ENCODE data around the gene ULBP3. TPM values are rescaled to one million over a fixed set of nuclear protein-coding genes. Genes with fewer than 3 reads are reported as not detected.

Gene ULBP3
- under 1 TPM in 1 of 2 experiments, not detected in 1; 0.93 TPM for total RNA-seq
- polyA plus RNA-seq, result 1 to 10 TPM in 1 of 3 donors, under 1 TPM in 1, not detected in 1; 0.40 to 1.3 TPM
- total RNA-seq, result 0.69 to 2.0 (median 1.5) reads per million in 6 experiments

GRCh38 chr6:150068720-150069648 is at the start of gene ULBP3:
Gene ULBP3 (minus strand): TSS chr6:150069121. CDS start chr6:150069066, 55 bp downstream.
- DNase-seq (peak; percentile 36 to 73 (median 50)), ATAC-seq (peak; percentile 79 to 87)
- Mint-ChIP-seq H3K9me3 (no peaks in the 10 kb centered on the region), H3K27ac (peak within 1 kb of the TSS in 8 of 10 donors; percentile 14 to 87 (median 64)), H3K27me3 (peaks cover 6 to 20% (median 7%) of the 10 kb centered on the region in 5 donors), H3K4me3 (peak within 1 kb of the TSS; percentile 83 to 94 (median 90)), H3K4me1 (peaks cover 12 to 29% (median 17%) of the 10 kb centered on the region in 4 donors), H3K36me3 (peaks cover 0 to 7% (median 1%) of the 10 kb centered on the region in 3 donors)
- POLR2A ChIA-PET, result no interaction called here

- no peaks in the 10 kb centered on the region for H3K36me3 Mint-ChIP-seq
- ATAC-seq, result no peak
- no peak for DNase-seq
- no peak overlapping the region for H3K27ac Mint-ChIP-seq
- peaks cover 4 to 15% (median 9%) of the 10 kb centered on the region in 4 donors for H3K4me1 Mint-ChIP-seq
- H3K9me3 Mint-ChIP-seq, result peaks cover 0 to 2% (median 0%) of the 10 kb centered on the region in 9 donors
- H3K27me3 Mint-ChIP-seq, result peaks cover 0 to 10% (median 4%) of the 10 kb centered on the region in 5 donors
- no peak overlapping the region for H3K4me3 Mint-ChIP-seq
- POLR2A ChIA-PET, result no interaction called here
These were observed 49.7 kb upstream of the ULBP3 start for GRCh38 chr6:150118627-150119026.

DNA sequence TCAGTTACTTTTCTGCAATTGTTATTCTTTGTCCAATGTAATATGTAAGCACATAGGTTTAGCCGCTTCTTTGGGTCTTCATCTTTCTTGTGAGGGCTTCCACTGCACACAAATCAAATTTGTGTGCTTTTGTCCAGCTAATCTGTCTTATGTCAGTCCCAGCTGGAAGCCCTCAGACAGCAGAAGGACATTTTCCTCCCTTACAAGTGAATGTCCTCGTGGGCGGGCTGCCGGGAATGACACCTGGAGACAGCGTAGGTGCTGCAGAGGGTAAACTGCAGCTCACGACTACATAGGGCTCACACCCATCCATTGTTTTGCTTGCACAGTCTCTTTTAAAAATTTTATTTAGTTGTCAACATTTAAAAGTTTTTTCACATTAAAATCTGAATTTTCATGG is 49.3 kb upstream of the ULBP3 start:
- Mint-ChIP-seq H3K36me3 (no peaks in the 10 kb centered on the region), H3K27me3 (peaks cover under 1 to 8% (median 1%) of the 10 kb centered on the region in 5 donors), H3K27ac (no peak overlapping the region), H3K9me3 (peaks cover 0 to 2% (median 0%) of the 10 kb centered on the region in 9 donors), H3K4me3 (no peak overlapping the region), H3K4me1 (peaks cover 3 to 15% (median 9%) of the 10 kb centered on the region in 4 donors)
- ATAC-seq (no peak), DNase-seq (no peak)
- POLR2A ChIA-PET, result no interaction called here

- Mint-ChIP-seq H3K4me1 (peaks cover 3 to 15% (median 9%) of the 10 kb centered on the region in 4 donors), H3K27ac (no peak overlapping the region)
These were observed 47.4 kb upstream of the ULBP3 start for GRCh38 chr6:150116200-150116800.

DNA sequence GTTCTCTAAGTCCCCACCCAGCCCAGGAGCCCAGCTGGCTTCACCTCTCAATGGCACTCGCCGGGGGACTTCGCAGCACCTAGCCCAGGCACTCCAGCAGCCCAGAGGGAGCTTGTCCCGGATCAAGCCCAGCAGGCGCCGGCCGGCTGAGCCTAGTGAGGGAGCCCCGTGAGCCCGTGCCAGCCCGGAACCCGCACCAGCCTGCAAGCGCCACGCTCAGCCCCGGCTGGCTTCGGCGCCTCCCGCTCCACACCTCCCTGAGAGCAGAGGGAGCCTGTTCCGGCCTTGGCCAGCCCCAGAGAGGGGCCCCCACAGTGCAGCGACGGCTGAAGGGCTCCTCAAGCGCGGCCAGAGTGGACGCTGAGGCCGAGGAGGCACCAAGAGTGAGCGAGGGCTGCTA is 46.8 kb upstream of the ULBP3 start:
- POLR2A ChIA-PET, result no interaction called here
- Mint-ChIP-seq H3K4me1 (peaks cover 3 to 15% (median 9%) of the 10 kb centered on the region in 4 donors), H3K4me3 (no peak overlapping the region), H3K27ac (no peak overlapping the region), H3K9me3 (peaks cover 0 to 2% (median 0%) of the 10 kb centered on the region in 9 donors), H3K27me3 (peaks cover 2 to 8% (median 5%) of the 10 kb centered on the region in 5 donors), H3K36me3 (no peaks in the 10 kb centered on the region)
- ATAC-seq, result no peak
- DNase-seq, result no peak

More at GRCh38 chr6:150116200-150116800, 47.4 kb upstream of the ULBP3 start:
- POLR2A ChIA-PET, result no interaction called here
- Mint-ChIP-seq H3K9me3 (peaks cover 0 to 2% (median 0%) of the 10 kb centered on the region in 9 donors), H3K36me3 (no peaks in the 10 kb centered on the region), H3K27me3 (peaks cover 2 to 8% (median 5%) of the 10 kb centered on the region in 5 donors), H3K4me3 (no peak overlapping the region)
- ATAC-seq (no peak), DNase-seq (no peak)

DNA sequence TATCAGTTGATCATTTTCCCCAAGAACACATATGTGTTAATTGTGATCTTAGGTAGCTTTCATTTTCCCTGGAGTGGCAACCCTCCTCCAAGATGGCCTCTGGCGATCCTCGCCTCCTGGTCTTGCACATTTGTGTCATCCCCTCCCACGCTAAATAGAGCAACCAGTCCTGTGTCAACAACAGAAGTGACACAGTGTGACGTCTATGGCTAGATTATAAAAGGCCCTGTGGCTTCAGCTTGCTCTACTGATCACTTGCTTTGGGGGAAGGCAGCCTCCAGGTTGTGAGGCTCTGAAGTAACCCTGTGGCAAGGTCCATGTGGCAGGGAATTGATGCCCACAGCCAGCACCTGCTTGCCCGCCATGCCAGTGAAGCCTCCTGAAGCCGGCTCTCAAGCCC is 43.3 kb upstream of the ULBP3 start:
- POLR2A ChIA-PET, result no interaction called here
- H3K4me3 Mint-ChIP-seq, result no peak overlapping the region
- H3K36me3 Mint-ChIP-seq, result no peaks in the 10 kb centered on the region
- ATAC-seq (no peak), DNase-seq (no peak)
- no peaks in the 10 kb centered on the region for H3K4me1 Mint-ChIP-seq
- H3K9me3 Mint-ChIP-seq, result peaks cover 0 to 2% (median 0%) of the 10 kb centered on the region in 9 donors
- no peak overlapping the region for H3K27ac Mint-ChIP-seq
- peaks cover 4 to 8% (median 5%) of the 10 kb centered on the region in 5 donors for H3K27me3 Mint-ChIP-seq

DNA sequence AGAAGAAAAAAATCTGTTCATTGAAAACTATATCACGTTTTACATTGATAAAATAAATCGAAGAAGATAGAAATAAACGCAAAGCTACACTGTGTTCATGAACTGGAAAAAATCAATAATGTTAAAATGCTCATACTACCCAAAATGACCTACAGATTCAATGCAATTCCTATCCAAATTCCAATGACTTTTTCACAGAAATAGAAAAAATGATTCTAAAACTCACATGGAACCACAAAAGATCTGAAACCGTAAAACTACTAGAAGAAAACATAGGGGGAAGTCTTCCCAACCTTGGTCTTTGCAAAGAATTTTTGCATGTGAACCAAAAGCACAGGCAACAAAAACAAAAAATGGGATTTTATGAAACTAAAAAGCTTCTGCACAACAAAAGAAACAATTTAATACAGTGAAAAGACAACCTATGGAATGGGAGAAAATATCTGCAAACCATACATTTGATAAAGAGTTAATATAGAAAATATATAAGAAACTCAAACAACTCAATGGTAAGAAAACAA is 33.9 kb upstream of the ULBP3 start:
- Mint-ChIP-seq H3K27ac (no peak overlapping the region), H3K9me3 (no peaks in the 10 kb centered on the region), H3K36me3 (no peaks in the 10 kb centered on the region), H3K27me3 (peaks cover 0 to 7% (median 2%) of the 10 kb centered on the region in 5 donors), H3K4me1 (no peaks in the 10 kb centered on the region), H3K4me3 (no peak overlapping the region)
- POLR2A ChIA-PET, result no interaction called here
- DNase-seq, result no peak
- no peak for ATAC-seq

- Mint-ChIP-seq H3K4me3 (no peak overlapping the region), H3K27me3 (peaks cover 0 to 10% (median 2%) of the 10 kb centered on the region in 5 donors), H3K9me3 (no peaks in the 10 kb centered on the region), H3K36me3 (no peaks in the 10 kb centered on the region), H3K4me1 (no peaks in the 10 kb centered on the region), H3K27ac (peak overlapping the region in 1 of 10 donors; percentile 64)
- no peak for ATAC-seq
- POLR2A ChIA-PET, result no interaction called here
- no peak for DNase-seq
These were observed 31.8 kb upstream of the ULBP3 start for GRCh38 chr6:150100745-150101144.

- Mint-ChIP-seq H3K27me3 (peaks cover 2 to 18% (median 6%) of the 10 kb centered on the region in 5 donors), H3K36me3 (no peaks in the 10 kb centered on the region), H3K4me1 (no peaks in the 10 kb centered on the region), H3K9me3 (no peaks in the 10 kb centered on the region), H3K27ac (no peak overlapping the region), H3K4me3 (no peak overlapping the region)
- DNase-seq, result no peak
- POLR2A ChIA-PET, result no interaction called here
- ATAC-seq, result no peak
These were observed 31.0 kb upstream of the ULBP3 start for GRCh38 chr6:150099953-150100352.

GRCh38 chr6:150099546-150099945 is 30.6 kb upstream of the ULBP3 start:
- Mint-ChIP-seq H3K27me3 (peaks cover 4 to 22% (median 7%) of the 10 kb centered on the region in 5 donors), H3K9me3 (no peaks in the 10 kb centered on the region), H3K27ac (no peak overlapping the region), H3K4me1 (peaks cover 0 to 2% (median under 1%) of the 10 kb centered on the region in 4 donors), H3K36me3 (no peaks in the 10 kb centered on the region), H3K4me3 (no peak overlapping the region)
- ATAC-seq, result no peak
- no peak for DNase-seq
- POLR2A ChIA-PET, result no interaction called here

GRCh38 chr6:150098155-150098554 is 29.2 kb upstream of the ULBP3 start:
- Mint-ChIP-seq H3K9me3 (no peaks in the 10 kb centered on the region), H3K27ac (no peak overlapping the region), H3K4me1 (peaks cover 0 to 2% (median under 1%) of the 10 kb centered on the region in 4 donors), H3K27me3 (peaks cover 6 to 24% (median 7%) of the 10 kb centered on the region in 5 donors), H3K36me3 (no peaks in the 10 kb centered on the region), H3K4me3 (no peak overlapping the region)
- DNase-seq, result no peak
- POLR2A ChIA-PET, result no interaction called here
- no peak for ATAC-seq

- Mint-ChIP-seq H3K27ac (no peak overlapping the region), H3K27me3 (peaks cover 5 to 23% (median 10%) of the 10 kb centered on the region in 5 donors), H3K4me3 (no peak overlapping the region), H3K4me1 (peaks cover 0 to 2% (median under 1%) of the 10 kb centered on the region in 4 donors), H3K9me3 (no peaks in the 10 kb centered on the region), H3K36me3 (no peaks in the 10 kb centered on the region)
- POLR2A ChIA-PET, result interaction anchor here (0.5 kb wide), 1 partner anchor 261 kb away, joined by 4 read pairs; no protein-coding TSS in a partner anchor
- ATAC-seq (no peak), DNase-seq (no peak)
These were observed 24.5 kb upstream of the ULBP3 start for GRCh38 chr6:150093397-150093796.
